GM18507 (cell line): ENCODE measurements around the gene AOPEP.
"Not testable (repeated sequence)": the region's sequence is repeated elsewhere in the genome, so short reads cannot be mapped to it uniquely, and the experiment has no call there.

Source experiments
- DNase-seq: peaks from one replicate; pipeline ENCODE4 v3.0.0; 2011; ENCODE audit warnings: low read depth; ENCODE audit not compliant: insufficient read length; ENCODE audit errors: extremely low spot score
- FAIRE-seq: peaks from 2 replicates; lab custom pipeline; 2011; peaks lifted over from hg19 to GRCh38; lab: Jason Lieb, UNC

The AOPEP gene

GRCh38 chr9:95012035-95012708 is 285.7 kb downstream of the AOPEP start:
- DNase-seq (no peak), FAIRE-seq (no peak)

- no peak for FAIRE-seq
- no peak for DNase-seq
Observed at GRCh38 chr9:95012902-95013301, 286.4 kb downstream of the AOPEP start.

DNA sequence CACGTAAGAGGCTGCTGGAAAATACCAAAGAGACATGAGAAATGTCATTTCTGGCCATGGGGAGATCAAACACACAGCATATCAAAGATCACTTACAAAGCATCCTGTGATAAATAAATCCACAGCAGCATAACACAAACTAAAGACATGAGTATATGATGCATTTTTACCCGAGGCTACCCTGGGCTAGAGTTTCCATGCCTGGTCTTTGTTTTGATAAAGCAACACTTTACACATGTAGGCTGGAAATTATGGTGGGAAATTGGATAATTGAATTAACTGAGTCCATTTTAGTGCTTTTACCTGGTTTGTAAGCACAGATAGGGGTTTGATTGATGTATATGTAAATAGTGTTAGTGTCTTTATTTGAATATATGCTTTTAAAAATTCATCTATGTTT is 288.4 kb downstream of the AOPEP start:
- no peak for FAIRE-seq
- no peak for DNase-seq

DNA sequence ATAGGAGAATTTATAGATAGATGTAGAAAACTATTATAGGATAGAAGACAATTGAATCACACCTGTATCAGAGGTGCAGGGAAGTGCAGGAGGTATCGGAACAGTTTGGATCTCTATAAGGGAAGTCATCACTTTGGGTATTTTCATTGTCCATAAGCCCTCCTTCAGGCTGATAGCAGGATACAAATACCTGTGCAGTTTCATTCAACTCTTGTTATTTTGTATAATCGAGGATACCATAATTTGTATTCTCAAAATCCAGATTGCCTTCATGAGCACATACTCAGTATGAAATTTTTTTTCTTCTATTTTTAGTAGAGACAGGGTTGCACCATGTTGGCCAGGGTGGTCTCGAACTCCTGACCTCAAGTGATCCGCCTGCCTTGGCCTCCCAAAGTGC is 289.1 kb downstream of the AOPEP start:
- no peak for DNase-seq

GRCh38 chr9:95017062-95017461 is 290.6 kb downstream of the AOPEP start:
- FAIRE-seq (no peak), DNase-seq (no peak)

More for the DNA sequence above, 289.1 kb downstream of the AOPEP start:
- FAIRE-seq = no peak

- FAIRE-seq = no peak
Observed at GRCh38 chr9:95017661-95018060, 291.2 kb downstream of the AOPEP start.

DNA sequence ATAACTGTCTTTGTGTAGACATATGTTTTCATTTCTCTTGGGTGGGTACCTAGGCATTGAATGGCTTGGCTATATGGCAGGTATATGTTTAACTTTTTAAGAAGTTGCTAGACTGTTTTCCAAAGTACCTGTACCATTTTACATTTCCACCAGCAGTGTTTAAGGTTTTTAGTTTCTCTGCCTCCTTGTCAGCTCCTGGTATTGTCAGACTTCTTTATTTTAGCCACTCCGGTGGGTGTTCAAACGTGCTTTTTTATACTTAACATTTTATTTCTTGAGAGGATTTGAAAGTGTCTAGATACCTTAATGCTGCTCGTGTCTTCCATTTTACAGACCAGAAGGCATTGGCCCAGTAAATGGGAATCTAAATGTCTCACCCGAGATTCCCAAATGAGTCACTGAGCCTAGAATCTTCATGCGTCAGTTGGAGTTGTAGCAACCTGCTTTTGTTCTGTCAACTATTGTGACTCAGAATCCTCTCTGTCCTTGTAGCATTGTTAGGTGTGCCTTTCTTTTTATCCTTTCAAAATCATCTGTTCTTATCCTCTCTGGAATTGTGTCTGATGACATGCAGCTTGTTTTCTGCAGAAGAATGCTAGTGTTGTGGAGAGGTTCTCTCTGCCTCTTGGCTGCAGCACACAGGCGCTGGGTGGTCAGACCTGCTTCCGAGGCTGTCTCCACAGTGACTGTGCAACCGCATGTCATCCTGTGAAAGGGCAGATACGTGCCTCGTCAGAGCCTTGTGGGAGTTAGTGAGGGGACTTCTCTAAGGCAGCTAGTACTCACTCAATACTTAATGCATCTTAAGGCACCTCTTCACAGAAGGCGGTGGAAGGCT is 291.8 kb downstream of the AOPEP start:
- FAIRE-seq (no peak), DNase-seq (no peak)

More at GRCh38 chr9:95017661-95018060, 291.2 kb downstream of the AOPEP start:
- DNase-seq = no peak

DNA sequence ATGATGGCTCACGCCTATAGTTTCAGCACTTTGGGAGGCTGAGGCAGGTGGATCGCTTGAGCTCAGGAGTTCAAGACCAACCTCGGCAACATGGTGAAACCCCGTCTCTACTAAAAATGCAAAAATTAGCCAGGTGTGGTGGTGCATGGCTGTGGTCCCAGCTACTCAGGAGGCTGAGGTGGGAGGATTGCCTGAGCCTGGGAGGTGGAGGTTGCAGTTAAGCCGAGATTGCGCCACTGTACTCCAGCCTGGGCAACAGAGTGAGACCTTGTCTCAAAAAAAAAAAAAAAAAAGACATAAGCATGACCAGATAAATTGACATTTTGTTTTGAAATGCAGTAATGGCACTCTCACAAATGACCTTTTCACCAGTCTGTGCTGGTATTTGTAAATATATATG is 294.1 kb downstream of the AOPEP start:
- not testable (repeated sequence) for FAIRE-seq

GRCh38 chr9:95021166-95021886 is 294.8 kb downstream of the AOPEP start:
- FAIRE-seq (no peak), DNase-seq (no peak)

More for the DNA sequence above, 294.1 kb downstream of the AOPEP start:
- DNase-seq = not testable (repeated sequence)

DNA sequence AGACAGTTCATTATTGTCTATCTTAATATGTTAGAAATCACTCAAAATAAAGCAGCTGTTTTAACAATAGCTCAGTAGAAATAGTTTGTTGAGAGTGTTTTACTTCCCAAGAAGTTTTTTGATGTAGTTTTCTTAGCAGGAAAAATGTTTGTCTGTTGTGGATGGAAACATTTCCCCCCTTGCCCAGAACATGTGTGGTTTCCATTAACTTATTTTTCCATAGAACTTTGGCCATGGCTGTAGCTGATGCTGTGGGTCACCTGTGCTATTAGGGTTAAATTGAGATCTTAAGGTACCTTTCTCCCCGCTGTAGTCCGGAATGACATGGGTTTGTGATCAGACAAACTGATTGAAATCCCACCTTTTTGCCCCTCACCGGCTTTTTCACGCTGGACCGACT is 296.2 kb downstream of the AOPEP start:
- DNase-seq = no peak

GRCh38 chr9:95023217-95024003 is 296.9 kb downstream of the AOPEP start:
- FAIRE-seq = no peak
- no peak for DNase-seq

More for the DNA sequence above, 296.2 kb downstream of the AOPEP start:
- FAIRE-seq = no peak

DNA sequence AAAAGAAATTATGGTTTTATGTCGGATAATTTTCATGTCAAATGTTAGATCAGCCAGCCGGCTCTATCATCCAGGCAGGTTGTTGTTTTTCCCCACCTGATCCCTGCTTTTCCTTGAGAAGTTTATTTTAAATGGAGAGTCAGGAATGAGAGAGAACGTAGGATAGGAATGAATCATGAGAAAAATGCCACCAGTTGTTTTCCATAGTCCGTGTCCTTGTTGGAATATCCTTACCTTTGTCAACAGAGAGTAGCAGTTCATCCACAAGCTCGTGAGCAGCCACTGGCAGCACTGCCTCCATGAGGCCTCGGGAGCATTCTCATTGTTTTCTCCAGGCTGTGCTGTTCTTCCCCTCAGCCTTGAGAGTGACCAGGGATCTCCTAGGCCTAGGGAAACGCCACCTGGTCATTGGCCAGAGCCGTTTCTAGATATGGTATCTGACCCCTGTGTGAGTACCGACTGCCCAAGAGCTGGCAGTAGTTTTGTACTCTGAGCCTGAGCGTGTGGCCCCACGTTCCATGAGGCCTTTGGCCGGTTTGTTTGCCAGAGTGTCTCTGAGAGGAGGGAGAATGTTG is 297.7 kb downstream of the AOPEP start:
- no peak for FAIRE-seq
- DNase-seq = no peak

DNA sequence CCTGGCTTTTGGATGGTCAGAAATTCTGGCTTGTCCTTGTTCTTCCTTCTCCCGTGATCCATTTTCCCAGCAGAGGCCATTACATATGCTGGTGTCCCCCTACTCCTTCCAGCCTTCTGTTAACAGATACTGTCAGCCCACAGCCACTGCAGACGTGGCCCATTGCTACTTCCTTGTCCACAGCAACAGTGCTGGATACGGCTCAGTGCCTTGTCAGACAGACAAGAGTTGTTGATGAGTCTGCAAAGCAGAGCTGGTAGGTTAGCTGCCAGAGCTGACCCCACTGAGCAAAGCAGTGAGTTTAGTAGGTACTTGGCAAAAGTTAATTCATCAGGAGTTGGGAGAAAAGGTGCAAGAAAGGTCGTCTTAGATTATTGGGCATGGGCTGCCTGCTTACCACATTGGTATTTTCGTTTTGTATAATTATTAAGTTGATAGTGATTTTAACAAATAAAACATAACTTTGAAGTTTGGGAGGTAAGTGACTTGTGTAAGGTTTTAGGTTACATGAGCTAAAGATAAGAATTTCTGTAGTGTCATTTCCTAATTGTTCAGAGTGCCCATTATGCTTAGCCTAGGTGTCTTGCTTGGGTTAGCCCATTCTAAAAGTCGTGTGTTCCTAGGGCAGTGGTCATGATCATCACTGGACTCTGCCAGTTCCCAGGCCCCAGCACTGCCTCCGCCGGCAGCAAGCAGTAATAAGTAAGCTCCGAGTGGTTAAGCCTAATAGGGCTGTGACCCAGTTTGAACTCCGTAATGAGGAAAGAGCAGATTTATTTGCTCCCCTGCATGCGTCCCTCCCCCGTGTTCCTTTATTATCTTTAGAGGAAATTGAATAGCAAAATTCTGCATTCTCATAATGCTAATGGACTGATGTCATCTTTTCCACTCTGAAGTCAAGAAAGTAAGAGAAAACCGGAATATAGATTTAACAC is 299.0 kb downstream of the AOPEP start:
- FAIRE-seq (no peak), DNase-seq (no peak)

GRCh38 chr9:95026148-95026524 is 299.6 kb downstream of the AOPEP start:
- DNase-seq (no peak), FAIRE-seq (no peak)

- FAIRE-seq (no peak), DNase-seq (no peak)
Observed at GRCh38 chr9:95027914-95028852, 301.7 kb downstream of the AOPEP start.

GRCh38 chr9:95028853-95029219 is 302.3 kb downstream of the AOPEP start:
- FAIRE-seq = no peak
- no peak for DNase-seq

DNA sequence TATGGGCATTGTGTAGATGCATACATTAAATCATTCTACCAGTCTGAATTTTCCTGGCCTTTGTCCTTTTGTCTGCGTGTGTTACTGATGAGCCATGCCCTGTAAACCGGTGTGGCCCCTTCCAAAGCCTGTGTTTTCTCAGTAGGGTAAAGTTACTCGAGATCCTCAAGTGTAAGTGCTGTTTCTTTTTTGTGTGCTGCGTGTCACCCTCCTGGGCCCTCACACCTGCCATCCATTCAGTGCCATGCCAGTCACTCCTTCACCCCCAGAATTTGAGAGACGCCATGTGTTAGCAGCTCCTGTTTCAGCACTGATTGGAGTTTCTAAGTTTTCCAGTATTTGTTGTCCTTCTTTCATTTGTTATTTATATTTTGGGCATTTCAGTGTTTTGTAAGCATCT is 302.8 kb downstream of the AOPEP start:
- DNase-seq = no peak
- FAIRE-seq = no peak
